Activated CD8-positive, alpha-beta T cell treated with anti-CD3 and anti-CD28 coated beads for 36 hours (primary cell): ENCODE data around the gene NAA38. TPM values are rescaled to one million over a fixed set of nuclear protein-coding genes. Genes with fewer than 3 reads are reported as not detected.

ENCODE experiments used
- ATAC-seq: fragments of 200-7000 bp; cut with Tn5 transposase; one replicate; pipeline ENCODE4 v1.10.0; 2021; ENCODE audit warnings: mild to moderate bottlenecking, moderate library complexity
- CTCF ChIA-PET: fragments of 350-600 bp; sonication (Branson Sonifier 250); formaldehyde crosslinking; loops from one replicate; lab custom pipeline; 2021; ENCODE audit warnings: antibody characterized with exemption; lab: Charles Lee
- POLR2A ChIA-PET: fragments of 350-600 bp; sonication (Branson Sonifier 250); formaldehyde crosslinking; loops from one replicate; lab custom pipeline; 2021; ENCODE audit warnings: antibody characterized with exemption; lab: Charles Lee
- DNase-seq: peaks from one replicate; pipeline ENCODE4 v3.0.0-alpha.2; 2020
- H3K27ac Mint-ChIP-seq: one replicate; pipeline ENCODE4 v1.8.0; 2021; ENCODE audit warnings: mild to moderate bottlenecking, mixed read lengths
- H3K27me3 Mint-ChIP-seq: one replicate; pipeline ENCODE4 v1.8.0; 2021; ENCODE audit warnings: mixed read lengths
- H3K36me3 Mint-ChIP-seq: one replicate; pipeline ENCODE4 v1.8.0; 2021; ENCODE audit warnings: low read depth, mixed read lengths
- H3K4me1 Mint-ChIP-seq: one replicate; pipeline ENCODE4 v1.8.0; 2021; ENCODE audit warnings: low read depth, mixed read lengths
- H3K4me3 Mint-ChIP-seq: one replicate; pipeline ENCODE4 v1.8.0; 2021; ENCODE audit warnings: mild to moderate bottlenecking, moderate library complexity, mixed read lengths
- H3K9me3 Mint-ChIP-seq: one replicate; pipeline ENCODE4 v1.8.0; 2021; ENCODE audit warnings: mixed read lengths
- intact Hi-C: fragments of 100-400 bp; cut with micrococcal nuclease; formaldehyde crosslinking; loops from one replicate; pipeline ENCODE4 v1.10.0; 2022
- total RNA-seq, 2 experiments: library from RNA; stranded (reverse); gene quantifications; one replicate each; pipeline ENCODE4 v1.2.3, GENCODE V29; 2021
- TF ChIP-seq, protein P1 (sequence below): fragments of 200-600 bp; IDR thresholded peaks from one replicate; pipeline ENCODE4 v1.8.0; 2022; ENCODE audit warnings: antibody characterized with exemption, mild to moderate bottlenecking

NAA38 gene
- total RNA-seq, 2 experiments from 2014 or later = 72.8 to 77.2 TPM

DNA sequence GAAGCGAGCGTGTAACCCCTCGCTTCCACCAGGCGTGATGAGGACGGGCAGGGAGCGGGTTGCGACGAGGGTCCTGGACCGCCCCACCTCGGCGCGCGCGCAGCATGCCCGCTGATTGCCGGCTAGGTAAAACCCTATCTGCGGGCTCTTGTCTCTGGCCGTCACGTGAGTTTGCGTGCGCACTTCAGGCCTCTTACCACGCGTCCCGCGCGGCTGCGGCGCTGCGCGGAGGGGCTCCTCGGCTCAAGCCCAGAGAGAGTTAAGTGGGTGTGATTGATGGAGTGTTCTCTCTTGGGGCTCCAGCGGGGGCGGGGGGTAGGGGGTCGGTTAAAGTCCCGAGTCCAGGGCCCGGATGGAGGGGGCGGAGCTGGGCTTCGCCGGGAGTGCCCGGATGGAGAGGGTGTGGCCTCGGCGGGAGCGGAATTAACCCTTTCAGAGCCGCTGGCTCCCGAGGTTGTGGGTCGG is 15.4 kb downstream of the NAA38 start:
- peak overlapping the region; percentile 83 for H3K4me3 Mint-ChIP-seq
- H3K4me1 Mint-ChIP-seq = peaks cover 55% of the 10 kb centered on the region
- DNase-seq (peak; percentile 90), ATAC-seq (peak; percentile 9)
- intact Hi-C loops = loop anchor here (2.0 to 5.0 kb wide), 2 partner anchors 15 to 45 kb away; partner anchors contain the start of genes CHD3 and NAA38
- peaks cover 38% of the 10 kb centered on the region for H3K36me3 Mint-ChIP-seq
- ChIA-PET POLR2A (interaction anchor here (0.5 to 6.6 kb wide), 12 partner anchors 9 to 406 kb away, joined by 3 to 35 read pairs (median 4); partner anchors contain the start of genes CNTROB, NAA38, RNF227 and TMEM88), CTCF (interaction anchor here (0.8 to 1.2 kb wide), 2 partner anchors 9 to 17 kb away, joined by 3 to 5 read pairs; no protein-coding TSS in a partner anchor)
- no peaks in the 10 kb centered on the region for H3K27me3 Mint-ChIP-seq
- no peaks in the 10 kb centered on the region for H3K9me3 Mint-ChIP-seq
- peak overlapping the region; percentile 98 for H3K27ac Mint-ChIP-seq
- TF ChIP-seq, protein P1, sequence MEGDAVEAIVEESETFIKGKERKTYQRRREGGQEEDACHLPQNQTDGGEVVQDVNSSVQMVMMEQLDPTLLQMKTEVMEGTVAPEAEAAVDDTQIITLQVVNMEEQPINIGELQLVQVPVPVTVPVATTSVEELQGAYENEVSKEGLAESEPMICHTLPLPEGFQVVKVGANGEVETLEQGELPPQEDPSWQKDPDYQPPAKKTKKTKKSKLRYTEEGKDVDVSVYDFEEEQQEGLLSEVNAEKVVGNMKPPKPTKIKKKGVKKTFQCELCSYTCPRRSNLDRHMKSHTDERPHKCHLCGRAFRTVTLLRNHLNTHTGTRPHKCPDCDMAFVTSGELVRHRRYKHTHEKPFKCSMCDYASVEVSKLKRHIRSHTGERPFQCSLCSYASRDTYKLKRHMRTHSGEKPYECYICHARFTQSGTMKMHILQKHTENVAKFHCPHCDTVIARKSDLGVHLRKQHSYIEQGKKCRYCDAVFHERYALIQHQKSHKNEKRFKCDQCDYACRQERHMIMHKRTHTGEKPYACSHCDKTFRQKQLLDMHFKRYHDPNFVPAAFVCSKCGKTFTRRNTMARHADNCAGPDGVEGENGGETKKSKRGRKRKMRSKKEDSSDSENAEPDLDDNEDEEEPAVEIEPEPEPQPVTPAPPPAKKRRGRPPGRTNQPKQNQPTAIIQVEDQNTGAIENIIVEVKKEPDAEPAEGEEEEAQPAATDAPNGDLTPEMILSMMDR = no peak

DNA sequence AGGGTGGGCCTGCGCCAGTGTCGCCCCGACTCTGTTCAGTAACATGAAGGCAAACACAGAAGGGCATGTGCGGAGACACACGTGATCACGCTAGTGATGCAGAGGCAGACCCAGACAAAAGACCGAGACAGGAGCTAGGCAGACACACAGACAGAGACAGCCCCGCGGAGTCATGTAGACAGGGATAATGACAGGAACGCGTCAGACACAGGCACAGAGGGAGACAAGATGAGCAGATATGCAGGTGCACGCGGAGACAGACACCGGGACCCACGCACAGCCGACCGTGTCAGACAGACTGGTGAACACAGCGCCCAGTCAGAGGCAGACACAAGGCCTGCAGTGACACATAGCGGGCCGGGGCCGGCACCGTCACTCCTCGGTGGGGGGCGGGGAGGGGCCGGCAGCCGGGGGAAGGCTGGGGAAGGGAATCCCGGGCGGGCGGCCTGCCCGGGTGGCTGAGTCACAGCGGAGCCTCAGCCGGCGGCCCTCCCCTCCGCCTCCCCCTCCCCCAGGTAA is 15.9 kb downstream of the NAA38 start:
- intact Hi-C loops = loop anchor here (5.0 kb wide), 1 partner anchor 46 kb away; the partner anchor contains the start of gene CHD3
- Mint-ChIP-seq H3K27me3 (no peaks in the 10 kb centered on the region), H3K4me3 (peak overlapping the region; percentile 83), H3K36me3 (peaks cover 34% of the 10 kb centered on the region), H3K4me1 (peaks cover 56% of the 10 kb centered on the region), H3K9me3 (no peaks in the 10 kb centered on the region), H3K27ac (peak overlapping the region; percentile 98)
- DNase-seq (peak; percentile 94), ATAC-seq (peak; percentile 46)
- ChIA-PET CTCF (interaction anchor here (0.8 to 1.2 kb wide), 3 partner anchors 16 to 45 kb away, joined by 3 to 5 read pairs (median 3); no protein-coding TSS in a partner anchor), POLR2A (interaction anchor here (0.5 to 6.6 kb wide), 9 partner anchors 9 to 265 kb away, joined by 3 to 35 read pairs (median 3); partner anchors contain the start of genes CNTROB, NAA38, RNF227 and TMEM88)
- TF ChIP-seq, protein P1 = no peak

DNA sequence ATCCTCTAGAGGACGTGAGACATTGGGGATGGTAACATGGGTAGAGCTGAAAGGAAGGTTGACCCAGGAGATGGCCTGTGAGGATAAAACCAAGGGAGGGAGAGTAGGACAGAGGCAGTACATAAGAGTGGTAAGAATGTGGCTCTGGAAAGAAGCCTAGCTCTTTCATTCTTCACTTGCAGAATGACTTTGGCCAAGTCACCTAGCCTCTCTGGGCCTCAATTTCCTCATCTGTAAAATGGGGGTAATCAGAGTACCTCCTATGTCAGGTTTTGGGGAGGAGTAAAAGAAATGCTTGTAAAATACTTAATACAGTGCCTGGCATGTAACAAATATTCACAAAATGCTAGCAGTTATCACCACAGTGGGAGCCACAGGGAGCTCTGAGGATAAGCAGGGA is 16.5 kb downstream of the NAA38 start:
- H3K27me3 Mint-ChIP-seq = no peaks in the 10 kb centered on the region
- H3K9me3 Mint-ChIP-seq = no peaks in the 10 kb centered on the region
- ATAC-seq (no peak), DNase-seq (no peak)
- ChIA-PET CTCF (interaction anchor here (0.7 to 1.2 kb wide), 3 partner anchors 20 to 149 kb away, joined by 3 to 5 read pairs (median 4); no protein-coding TSS in a partner anchor), POLR2A (interaction anchor here (0.6 to 6.6 kb wide), 10 partner anchors 9 to 332 kb away, joined by 3 to 35 read pairs (median 3); partner anchors contain the start of genes CNTROB, NAA38, TMEM88 and TP53)
- peak overlapping the region; percentile 83 for H3K4me3 Mint-ChIP-seq
- TF ChIP-seq, protein P1 = no peak
- intact Hi-C loops = loop anchor here (5.0 kb wide), 1 partner anchor 46 kb away; the partner anchor contains the start of gene CHD3
- peaks cover 29% of the 10 kb centered on the region for H3K36me3 Mint-ChIP-seq
- H3K27ac Mint-ChIP-seq = peak overlapping the region; percentile 92
- H3K4me1 Mint-ChIP-seq = peaks cover 52% of the 10 kb centered on the region

DNA sequence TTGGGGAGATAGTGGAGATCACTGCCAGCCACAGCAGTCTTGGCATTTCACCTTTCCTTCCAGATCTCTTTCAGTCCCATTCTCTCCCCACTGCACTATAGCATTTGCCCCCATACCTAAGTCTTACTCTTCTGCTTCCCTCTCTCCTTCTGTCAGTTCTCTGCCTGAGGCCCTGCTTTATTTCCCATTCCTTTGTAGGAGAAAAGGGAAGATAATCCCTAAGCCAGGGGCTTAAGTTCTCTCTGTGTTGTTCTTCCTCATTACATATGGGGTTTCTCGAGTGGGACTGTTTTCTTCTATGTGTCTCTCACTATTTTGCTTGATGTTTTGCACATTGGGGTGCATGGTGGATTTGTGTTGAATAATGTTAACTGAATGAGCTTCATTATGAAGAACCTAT is 16.9 kb downstream of the NAA38 start:
- H3K27me3 Mint-ChIP-seq = no peaks in the 10 kb centered on the region
- peak overlapping the region; percentile 92 for H3K27ac Mint-ChIP-seq
- ATAC-seq = no peak
- TF ChIP-seq, protein P1 = no peak
- no peak for DNase-seq
- peaks cover 49% of the 10 kb centered on the region for H3K4me1 Mint-ChIP-seq
- H3K9me3 Mint-ChIP-seq = no peaks in the 10 kb centered on the region
- intact Hi-C loops = loop anchor here (5.0 kb wide), 1 partner anchor 47 kb away; the partner anchor contains the start of gene CHD3
- peak overlapping the region; percentile 83 for H3K4me3 Mint-ChIP-seq
- CTCF ChIA-PET = interaction anchor here (0.7 to 1.2 kb wide), 4 partner anchors 15 to 150 kb away, joined by 3 to 5 read pairs (median 4); no protein-coding TSS in a partner anchor
- peaks cover 26% of the 10 kb centered on the region for H3K36me3 Mint-ChIP-seq
- POLR2A ChIA-PET = interaction anchor here (0.6 to 6.6 kb wide), 10 partner anchors 10 to 333 kb away, joined by 3 to 35 read pairs (median 3); partner anchors contain the start of genes CNTROB, NAA38, TMEM88 and TP53
